ENCODE results near the gene PAX2.

Gene PAX2

DNA sequence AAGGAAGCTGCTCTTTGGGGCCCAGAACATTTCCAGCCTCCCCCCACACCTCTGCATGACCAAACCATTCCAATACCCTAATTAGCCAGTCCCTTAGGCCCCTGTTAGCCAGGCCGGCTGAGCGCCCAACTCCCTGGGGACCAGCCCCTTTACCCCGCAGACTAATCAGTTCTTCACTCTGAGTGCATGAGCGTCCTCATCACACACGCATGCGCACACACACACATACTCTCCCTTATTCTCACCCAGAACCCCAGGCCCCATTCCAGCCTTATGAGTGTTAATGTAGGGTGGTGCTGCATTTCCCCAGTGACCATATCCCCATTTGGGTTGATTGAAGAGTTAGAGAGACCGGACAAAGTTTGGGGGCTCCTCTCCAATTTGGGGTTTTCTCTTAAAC is 90.4 kb downstream of the PAX2 start:
- Mint-ChIP-seq H3K4me3 (no peak overlapping the region), H3K9me3 (no peaks in the 10 kb centered on the region), H3K4me1 (peaks cover 2% of the 10 kb centered on the region), H3K27ac (no peak overlapping the region), H3K27me3 (no peaks in the 10 kb centered on the region)
- DNase-seq = no peak
- no peak for ATAC-seq

DNA sequence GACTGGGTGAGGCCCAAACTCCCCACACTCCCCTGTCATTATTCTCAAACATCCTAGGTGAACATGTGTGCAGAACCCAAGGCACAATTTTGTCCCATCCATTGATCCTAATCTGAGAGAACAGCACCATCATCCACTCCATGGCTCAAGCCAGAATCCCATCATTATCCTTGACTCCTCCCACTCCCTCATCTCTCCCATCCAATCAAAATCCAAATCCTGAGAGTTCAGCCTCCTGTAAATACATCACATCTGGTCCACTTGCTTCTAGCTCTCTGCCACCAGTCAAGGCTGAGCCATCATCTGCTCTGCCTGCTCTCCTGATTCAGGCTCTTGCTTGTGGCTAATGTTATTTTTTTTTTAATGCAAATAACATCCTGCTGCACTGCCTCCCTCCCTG is 91.5 kb downstream of the PAX2 start:
- Mint-ChIP-seq H3K27me3 (no peaks in the 10 kb centered on the region), H3K4me3 (no peak overlapping the region), H3K9me3 (no peaks in the 10 kb centered on the region), H3K27ac (no peak overlapping the region), H3K4me1 (no peaks in the 10 kb centered on the region)
- DNase-seq (no peak), ATAC-seq (no peak)

DNA sequence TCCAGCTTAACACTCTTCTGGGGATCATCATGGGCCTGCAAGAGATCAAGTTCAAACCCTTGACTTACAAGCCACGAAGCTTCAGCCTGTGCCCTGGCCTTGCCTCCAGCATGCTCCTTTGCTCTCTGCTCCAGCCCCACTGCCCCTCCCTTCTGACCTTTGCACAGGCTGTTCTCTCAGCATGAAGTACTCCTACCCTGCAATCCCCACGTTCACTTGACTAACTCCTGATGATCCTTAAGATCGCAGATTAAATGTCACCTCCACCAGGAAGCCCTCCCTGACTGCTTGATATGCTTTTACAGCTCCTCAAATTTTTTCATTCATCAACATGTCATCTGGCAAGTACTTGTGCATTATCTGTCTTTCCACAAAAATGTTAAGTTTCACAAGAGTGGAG is 91.9 kb downstream of the PAX2 start:
- Mint-ChIP-seq H3K4me1 (no peaks in the 10 kb centered on the region), H3K9me3 (no peaks in the 10 kb centered on the region), H3K27ac (no peak overlapping the region), H3K27me3 (no peaks in the 10 kb centered on the region), H3K4me3 (no peak overlapping the region)
- ATAC-seq = no peak
- no peak for DNase-seq

DNA sequence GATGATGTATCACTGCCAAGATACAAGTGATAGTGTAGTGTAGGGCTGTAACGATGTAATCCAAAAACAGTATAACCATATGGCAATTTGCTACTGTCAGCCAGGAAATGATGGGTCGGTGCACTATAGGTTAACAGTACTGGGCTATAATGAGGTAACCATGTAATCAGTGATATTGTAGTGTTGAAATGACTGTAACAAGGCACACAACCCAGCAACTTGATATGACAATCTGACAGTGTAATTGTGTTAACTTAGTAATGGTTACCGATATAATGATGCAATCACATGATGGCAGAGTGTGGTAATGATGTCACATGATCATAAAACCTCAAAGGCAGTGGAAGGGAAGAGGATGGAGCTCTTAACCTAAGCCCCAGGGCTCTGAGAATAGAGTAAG is 93.6 kb downstream of the PAX2 start:
- Mint-ChIP-seq H3K4me3 (no peak overlapping the region), H3K27me3 (peaks cover 5% of the 10 kb centered on the region), H3K4me1 (no peaks in the 10 kb centered on the region), H3K27ac (no peak overlapping the region), H3K9me3 (no peaks in the 10 kb centered on the region)
- DNase-seq (no peak), ATAC-seq (peak; percentile 92)

DNA sequence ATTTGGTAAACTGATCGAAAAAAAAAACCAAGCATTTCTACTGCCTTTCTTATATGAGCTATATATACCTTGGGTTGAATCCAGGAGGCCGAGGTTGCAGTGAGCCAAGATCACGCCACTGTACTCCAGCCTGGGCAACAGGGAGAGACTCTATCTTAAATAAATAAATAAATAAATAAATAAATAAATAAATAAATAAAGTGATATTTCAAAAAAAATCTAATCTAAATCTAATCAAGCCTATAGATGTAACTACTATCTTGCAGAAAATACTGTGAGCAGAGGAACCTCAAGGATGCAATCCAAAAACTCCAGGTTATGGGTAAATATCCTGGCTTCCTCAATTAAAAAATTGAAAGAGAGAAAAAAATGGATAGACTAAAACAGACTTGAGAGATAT is 96.1 kb downstream of the PAX2 start:
- Mint-ChIP-seq H3K4me3 (no peak overlapping the region), H3K9me3 (no peaks in the 10 kb centered on the region), H3K27ac (no peak overlapping the region), H3K4me1 (no peaks in the 10 kb centered on the region), H3K27me3 (peaks cover 16% of the 10 kb centered on the region)
- no peak for DNase-seq
- ATAC-seq = no peak

DNA sequence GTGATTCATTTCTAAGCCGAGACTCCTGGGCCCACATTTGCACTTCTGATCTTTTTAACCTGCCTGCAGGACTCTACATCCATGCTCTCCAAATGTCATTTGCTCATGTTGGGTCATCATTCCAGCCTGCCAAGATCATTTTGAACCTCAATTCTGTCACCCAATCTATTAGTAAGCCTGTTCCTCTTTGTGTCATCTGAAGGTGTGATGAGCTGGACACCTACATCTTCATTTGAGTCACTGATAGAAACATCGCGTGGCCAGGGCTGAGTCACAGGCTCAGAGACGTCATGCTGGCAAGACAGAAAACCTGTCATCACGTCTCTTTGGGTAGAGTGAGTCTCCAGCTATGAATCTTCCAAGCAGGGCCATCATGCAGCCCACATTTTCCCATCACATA is 102.1 kb downstream of the PAX2 start:
- peaks cover 70% of the 10 kb centered on the region for H3K27me3 Mint-ChIP-seq
- peaks cover 10% of the 10 kb centered on the region for H3K4me1 Mint-ChIP-seq
- ATAC-seq (peak; percentile 98), DNase-seq (peak in 1 of 2 donors; percentile 64)
- no peak overlapping the region for H3K4me3 Mint-ChIP-seq
- no peak overlapping the region for H3K27ac Mint-ChIP-seq
- no peaks in the 10 kb centered on the region for H3K9me3 Mint-ChIP-seq

DNA sequence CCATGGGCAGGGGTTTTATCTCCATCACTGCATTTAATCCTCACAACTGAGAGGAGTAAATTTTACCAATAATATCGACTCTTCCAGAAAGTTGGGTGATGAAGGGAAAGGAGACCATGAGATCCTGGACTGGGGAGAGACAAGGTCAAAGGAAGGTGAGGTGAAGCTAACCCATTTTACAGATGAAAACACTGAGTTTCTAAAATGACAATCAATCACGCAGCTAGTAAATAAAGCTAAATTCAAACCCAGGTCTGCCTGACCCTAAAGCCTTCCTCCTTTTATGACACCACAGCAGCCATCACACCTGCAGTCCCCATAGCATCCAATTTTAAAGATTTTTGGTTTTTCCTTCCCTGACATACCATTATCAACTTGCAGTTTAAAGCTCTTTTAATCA is 103.4 kb downstream of the PAX2 start:
- no peak overlapping the region for H3K27ac Mint-ChIP-seq
- H3K4me1 Mint-ChIP-seq = peaks cover 10% of the 10 kb centered on the region
- no peak for ATAC-seq
- H3K9me3 Mint-ChIP-seq = no peaks in the 10 kb centered on the region
- H3K27me3 Mint-ChIP-seq = peaks cover 70% of the 10 kb centered on the region
- H3K4me3 Mint-ChIP-seq = no peak overlapping the region
- DNase-seq = no peak

DNA sequence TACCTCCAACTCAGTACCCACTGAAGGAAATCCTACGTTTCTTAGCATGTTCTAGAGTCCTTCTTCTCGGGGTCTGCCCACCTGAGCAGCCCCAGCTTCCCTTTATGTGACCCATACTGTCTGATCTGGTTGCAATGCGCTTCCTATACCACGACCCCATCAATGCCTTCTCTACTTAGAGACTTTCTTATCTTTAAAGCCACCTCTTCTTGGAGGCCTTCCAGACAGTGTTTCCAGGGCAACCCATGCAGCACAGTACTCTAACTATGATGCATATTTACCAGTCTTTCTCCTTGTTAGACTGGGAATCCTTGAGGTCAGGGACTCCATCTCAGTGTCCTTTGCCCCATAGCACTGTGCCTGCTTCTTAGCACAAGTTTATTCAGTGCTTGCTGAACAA is 112.9 kb downstream of the PAX2 start:
- H3K9me3 Mint-ChIP-seq = no peaks in the 10 kb centered on the region
- peaks cover 53% of the 10 kb centered on the region for H3K27me3 Mint-ChIP-seq
- DNase-seq (no peak), ATAC-seq (no peak)
- H3K4me1 Mint-ChIP-seq = no peaks in the 10 kb centered on the region
- H3K27ac Mint-ChIP-seq = no peak overlapping the region
- no peak overlapping the region for H3K4me3 Mint-ChIP-seq

DNA sequence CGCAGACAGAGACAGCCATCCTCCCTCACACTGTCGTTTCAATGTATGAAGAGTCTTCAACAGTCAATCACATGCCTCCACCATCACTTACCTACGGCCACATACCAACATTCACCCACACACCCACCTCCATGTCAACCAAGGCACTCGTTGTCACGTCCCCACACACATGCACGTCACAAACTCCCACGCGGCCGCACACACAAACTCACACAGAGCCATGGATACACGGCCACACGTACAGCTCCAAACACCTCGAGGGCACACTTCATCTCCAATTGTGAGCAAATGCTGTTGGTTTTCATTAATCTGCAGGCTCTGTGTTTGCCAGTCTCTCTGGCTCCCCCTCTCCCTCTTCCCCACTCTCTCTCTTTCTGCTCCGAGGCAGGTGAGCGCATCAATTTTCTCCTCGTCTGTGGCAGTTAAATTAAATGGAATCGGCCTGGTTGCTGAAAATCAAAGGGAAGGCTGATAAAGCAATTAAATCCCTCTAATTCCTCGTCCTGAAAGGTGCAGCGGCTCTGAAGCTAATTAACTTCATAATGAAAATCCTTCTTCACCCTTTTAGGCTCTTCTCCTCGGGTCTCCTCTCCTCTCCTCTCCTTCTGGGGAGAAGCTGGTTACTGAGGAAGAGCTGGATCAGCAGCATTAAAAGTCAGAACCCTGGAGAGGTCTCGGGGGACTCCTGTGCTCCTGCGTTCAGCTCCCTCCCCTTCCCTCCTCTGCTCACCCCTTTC is 113.5 kb downstream of the PAX2 start:
- ATAC-seq = no peak
- DNase-seq = no peak
- Mint-ChIP-seq H3K9me3 (no peaks in the 10 kb centered on the region), H3K27ac (no peak overlapping the region), H3K4me1 (no peaks in the 10 kb centered on the region), H3K27me3 (peaks cover 55% of the 10 kb centered on the region), H3K4me3 (no peak overlapping the region)

DNA sequence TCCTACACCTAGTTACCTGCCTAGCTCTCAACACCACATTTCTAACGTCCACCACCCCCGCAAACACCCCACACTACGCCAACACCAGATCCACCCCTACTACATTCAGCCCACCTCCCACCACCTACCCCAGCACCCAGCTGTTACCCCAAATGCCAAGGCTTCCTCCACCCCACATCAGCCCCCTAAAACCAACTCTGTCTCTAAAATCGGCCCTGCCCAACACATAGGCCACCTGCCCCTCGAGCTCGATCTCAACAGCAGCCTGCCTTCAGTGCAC is 114.0 kb downstream of the PAX2 start:
- DNase-seq (no peak), ATAC-seq (no peak)
- H3K4me3 Mint-ChIP-seq = no peak overlapping the region
- no peaks in the 10 kb centered on the region for H3K9me3 Mint-ChIP-seq
- peaks cover 55% of the 10 kb centered on the region for H3K27me3 Mint-ChIP-seq
- H3K27ac Mint-ChIP-seq = no peak overlapping the region
- H3K4me1 Mint-ChIP-seq = no peaks in the 10 kb centered on the region

DNA sequence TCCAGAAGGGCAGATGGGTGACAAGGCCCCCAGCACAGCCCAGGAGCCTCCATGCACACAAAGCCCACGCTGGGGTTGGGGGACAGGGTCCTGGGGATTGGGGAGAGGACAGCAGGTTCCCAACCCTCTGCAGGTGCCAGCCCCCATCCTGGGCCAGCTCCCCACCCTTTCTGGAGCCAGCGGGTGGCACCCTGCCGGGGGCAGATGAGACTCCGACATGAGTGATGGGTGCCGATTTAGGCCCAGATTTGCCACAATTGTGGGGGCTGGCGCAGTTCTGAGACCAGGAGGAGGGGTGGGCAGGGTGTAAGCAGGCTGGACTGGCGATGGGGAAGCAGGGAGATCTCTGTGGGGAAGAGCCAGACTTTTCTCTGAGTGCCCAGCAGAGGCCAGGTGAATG is 118.1 kb downstream of the PAX2 start:
- peaks cover 6% of the 10 kb centered on the region for H3K4me1 Mint-ChIP-seq
- H3K4me3 Mint-ChIP-seq = no peak overlapping the region
- DNase-seq = no peak
- H3K27me3 Mint-ChIP-seq = peaks cover 62% of the 10 kb centered on the region
- no peak for ATAC-seq
- no peak overlapping the region for H3K27ac Mint-ChIP-seq
- H3K9me3 Mint-ChIP-seq = no peaks in the 10 kb centered on the region

DNA sequence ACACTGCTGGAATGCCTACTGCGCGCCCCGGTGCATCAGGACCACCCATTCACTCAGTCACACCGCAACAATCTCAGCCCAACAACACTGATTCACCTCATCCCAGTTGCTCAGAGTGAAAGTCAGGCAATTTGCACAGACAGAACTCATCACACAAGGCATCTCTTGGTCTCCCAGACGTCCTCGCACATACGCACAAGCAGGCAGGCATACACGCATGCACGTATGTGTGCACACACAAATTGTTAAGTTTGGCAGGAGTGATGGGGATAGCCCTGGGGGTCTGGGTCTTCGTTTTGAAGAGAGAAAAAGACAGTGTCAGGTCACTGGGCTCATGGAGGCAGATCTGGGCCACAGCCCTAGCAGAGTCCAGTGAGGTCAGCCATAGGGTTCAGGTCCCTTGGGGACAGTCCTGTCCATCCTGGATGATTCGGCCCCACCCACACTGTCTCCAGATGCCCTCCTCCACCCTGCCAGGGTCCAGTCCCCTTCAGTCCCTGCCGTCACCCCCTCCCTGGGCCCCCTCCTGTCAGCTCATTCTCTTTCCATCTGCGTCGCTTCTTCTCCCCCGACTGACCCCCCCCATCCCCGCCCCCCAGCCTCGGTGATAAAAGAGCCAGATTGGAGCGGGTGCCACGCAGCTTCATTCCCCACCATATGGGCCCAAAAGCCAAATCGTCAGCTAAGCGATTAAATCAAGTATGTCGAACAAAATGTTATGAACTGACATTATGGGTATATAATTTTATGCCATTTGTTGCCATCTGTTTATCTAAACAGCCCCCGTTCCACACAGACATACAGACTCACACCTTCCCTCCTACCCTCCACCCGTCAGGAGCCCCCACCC is 118.9 kb downstream of the PAX2 start:
- DNase-seq (no peak), ATAC-seq (no peak)
- no peaks in the 10 kb centered on the region for H3K9me3 Mint-ChIP-seq
- H3K4me1 Mint-ChIP-seq = peaks cover 6% of the 10 kb centered on the region
- peaks cover 54% of the 10 kb centered on the region for H3K27me3 Mint-ChIP-seq
- H3K27ac Mint-ChIP-seq = no peak overlapping the region
- H3K4me3 Mint-ChIP-seq = no peak overlapping the region

DNA sequence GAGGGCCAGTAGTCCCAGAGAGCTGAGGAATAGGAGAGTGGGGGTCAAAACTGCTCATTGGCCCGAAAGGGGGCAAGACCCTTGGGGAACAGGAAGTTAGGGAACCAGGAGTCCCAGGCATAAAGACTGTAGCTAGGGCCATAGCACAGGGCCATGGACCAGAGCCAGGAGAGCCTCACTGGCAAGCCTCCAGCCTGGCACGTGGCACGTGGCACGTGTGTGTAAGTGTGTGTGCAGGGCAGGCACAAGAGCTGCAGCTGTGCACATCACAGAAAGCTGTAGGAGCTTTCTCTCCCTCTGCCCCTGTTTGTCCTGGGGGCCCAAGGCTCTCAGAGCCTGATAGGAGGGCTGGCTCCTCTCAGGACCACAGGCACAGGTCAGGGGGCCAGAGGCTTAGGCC is 119.6 kb downstream of the PAX2 start:
- Mint-ChIP-seq H3K4me3 (no peak overlapping the region), H3K27ac (no peak overlapping the region), H3K9me3 (no peaks in the 10 kb centered on the region), H3K27me3 (peaks cover 47% of the 10 kb centered on the region), H3K4me1 (peaks cover 6% of the 10 kb centered on the region)
- ATAC-seq = no peak
- no peak for DNase-seq

DNA sequence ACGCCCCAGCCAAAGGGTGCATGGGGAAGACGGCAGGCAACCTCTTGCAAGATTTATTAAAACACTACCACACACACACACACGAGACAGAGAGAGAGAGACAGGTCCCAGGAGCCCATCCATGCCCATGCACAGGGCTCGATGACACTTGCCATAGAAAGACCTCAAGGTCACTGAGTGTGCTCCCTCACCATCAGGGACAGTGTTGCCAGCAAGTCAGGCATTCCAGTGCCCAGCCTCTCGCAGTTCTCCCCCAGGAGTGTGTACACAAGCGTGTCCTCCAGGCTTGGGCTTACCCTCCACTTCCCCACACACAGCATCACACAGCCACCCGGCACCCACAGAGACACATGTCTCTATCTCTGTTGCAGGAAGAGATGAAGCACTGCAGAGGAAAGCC is 120.6 kb downstream of the PAX2 start:
- Mint-ChIP-seq H3K27me3 (peaks cover 41% of the 10 kb centered on the region), H3K27ac (no peak overlapping the region), H3K4me1 (peaks cover 6% of the 10 kb centered on the region), H3K4me3 (no peak overlapping the region), H3K9me3 (no peaks in the 10 kb centered on the region)
- ATAC-seq = no peak
- DNase-seq = no peak

DNA sequence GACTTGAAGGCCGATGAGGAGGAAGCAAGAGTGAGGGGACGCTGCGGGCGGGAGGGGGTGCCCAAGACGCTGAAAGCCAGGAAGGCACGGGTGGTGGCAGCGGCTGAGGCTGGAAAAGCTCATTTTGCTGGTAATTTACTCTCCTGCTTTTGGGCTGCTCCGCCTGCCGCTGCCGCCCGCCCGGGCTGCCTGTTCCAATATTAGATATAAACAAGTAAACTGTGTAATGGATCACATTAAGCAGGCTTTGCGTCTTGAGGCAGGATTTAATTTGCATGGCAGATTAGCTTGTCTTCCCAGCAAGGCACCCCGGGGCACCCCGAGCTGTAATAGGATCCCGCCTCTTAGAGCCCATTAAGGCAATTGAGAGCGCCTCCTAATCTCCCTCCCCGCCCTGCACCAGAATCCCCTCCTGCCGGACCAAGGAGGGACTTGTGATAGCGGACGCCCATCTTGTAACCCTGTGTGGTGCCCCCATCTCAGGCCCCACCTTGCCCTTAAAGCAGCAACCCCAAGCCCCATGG is 121.3 kb downstream of the PAX2 start:
- Mint-ChIP-seq H3K27me3 (peaks cover 38% of the 10 kb centered on the region), H3K9me3 (no peaks in the 10 kb centered on the region), H3K4me3 (no peak overlapping the region), H3K4me1 (peaks cover 6% of the 10 kb centered on the region), H3K27ac (no peak overlapping the region)
- DNase-seq (no peak), ATAC-seq (no peak)

DNA sequence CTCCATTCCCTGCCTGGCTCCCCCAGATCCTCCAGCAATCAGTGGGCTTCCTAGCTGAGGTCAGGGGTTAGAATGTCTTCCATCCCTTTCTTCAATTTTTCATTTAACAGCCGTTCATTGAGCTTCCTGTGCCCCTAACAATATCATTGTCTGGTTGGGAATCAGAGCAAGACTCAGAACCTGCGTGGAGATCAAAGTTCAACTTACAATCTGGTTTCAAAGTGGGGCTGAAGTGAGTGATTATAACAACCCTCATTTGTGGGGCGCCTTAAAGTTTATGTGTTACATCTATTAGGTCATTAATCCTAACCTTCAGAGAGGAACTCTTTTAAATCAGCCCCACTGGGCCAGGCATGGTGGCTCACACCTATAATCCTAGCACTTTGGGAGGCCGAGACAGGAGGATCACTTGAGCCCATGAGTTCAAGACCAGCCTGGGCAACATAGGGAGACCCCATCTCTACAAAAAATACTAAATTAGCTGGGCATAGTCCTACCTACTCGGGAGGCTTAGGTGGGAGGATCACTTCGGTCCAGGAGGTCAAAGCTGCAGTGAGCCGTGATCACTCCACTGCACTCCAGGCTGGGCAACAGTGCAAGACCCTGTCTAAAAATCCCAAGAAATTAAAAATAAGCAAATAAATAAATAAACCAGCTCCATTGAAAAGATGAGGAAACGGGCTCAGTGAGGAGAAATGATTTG is 122.0 kb downstream of the PAX2 start:
- Mint-ChIP-seq H3K4me1 (peaks cover 6% of the 10 kb centered on the region), H3K27ac (no peak overlapping the region), H3K27me3 (peaks cover 32% of the 10 kb centered on the region), H3K9me3 (no peaks in the 10 kb centered on the region), H3K4me3 (no peak overlapping the region)
- DNase-seq = no peak
- ATAC-seq = no peak

Data from stimulated activated naive CD8-positive, alpha-beta T cell treated with anti-CD3 and anti-CD28 coated beads, Interleukin-15, amount 100 ng/mL, for 72 hours (primary cell).